Ishikawa (cell line): ENCODE measurements around the gene KHDC1L.

ENCODE experiments used
- CEBPB ChIP-seq: IDR thresholded peaks from 2 replicates; pipeline ENCODE4 v1.6.1; 2012
- CREB1 ChIP-seq: IDR thresholded peaks from 2 replicates; pipeline ENCODE4 v1.6.1; 2012; ENCODE audit warnings: low read depth
- EGR1 ChIP-seq: IDR thresholded peaks from 2 replicates; pipeline ENCODE4 v1.6.1; 2012
- EP300 ChIP-seq: IDR thresholded peaks from 2 replicates; pipeline ENCODE4 v1.6.1; 2012; ENCODE audit warnings: borderline replicate concordance
- FOXM1 ChIP-seq: IDR thresholded peaks from 2 replicates; pipeline ENCODE4 v1.6.1; 2012; ENCODE audit warnings: low read depth, borderline replicate concordance
- RAD21 ChIP-seq: IDR thresholded peaks from 2 replicates; pipeline ENCODE4 v1.6.1; 2012; ENCODE audit warnings: low read depth
- TAF1 ChIP-seq: IDR thresholded peaks from 2 replicates; pipeline ENCODE4 v1.6.1; 2012; ENCODE audit warnings: low read depth, mild to moderate bottlenecking
- TCF12 ChIP-seq: IDR thresholded peaks from 2 replicates; pipeline ENCODE4 v1.6.1; 2012; ENCODE audit warnings: low read depth
- TEAD4 ChIP-seq: IDR thresholded peaks from 2 replicates; pipeline ENCODE4 v1.6.1; 2012
- YY1 ChIP-seq: IDR thresholded peaks from 2 replicates; pipeline ENCODE4 v1.6.1; 2012; ENCODE audit warnings: low read depth
- TF ChIP-seq, protein P1 (sequence below): IDR thresholded peaks from 2 replicates; pipeline ENCODE4 v1.6.1; 2012; ENCODE audit warnings: low read depth, mild to moderate bottlenecking
- TF ChIP-seq, protein P2 (sequence below): IDR thresholded peaks from 2 replicates; pipeline ENCODE4 v1.6.1; 2012

DNA sequence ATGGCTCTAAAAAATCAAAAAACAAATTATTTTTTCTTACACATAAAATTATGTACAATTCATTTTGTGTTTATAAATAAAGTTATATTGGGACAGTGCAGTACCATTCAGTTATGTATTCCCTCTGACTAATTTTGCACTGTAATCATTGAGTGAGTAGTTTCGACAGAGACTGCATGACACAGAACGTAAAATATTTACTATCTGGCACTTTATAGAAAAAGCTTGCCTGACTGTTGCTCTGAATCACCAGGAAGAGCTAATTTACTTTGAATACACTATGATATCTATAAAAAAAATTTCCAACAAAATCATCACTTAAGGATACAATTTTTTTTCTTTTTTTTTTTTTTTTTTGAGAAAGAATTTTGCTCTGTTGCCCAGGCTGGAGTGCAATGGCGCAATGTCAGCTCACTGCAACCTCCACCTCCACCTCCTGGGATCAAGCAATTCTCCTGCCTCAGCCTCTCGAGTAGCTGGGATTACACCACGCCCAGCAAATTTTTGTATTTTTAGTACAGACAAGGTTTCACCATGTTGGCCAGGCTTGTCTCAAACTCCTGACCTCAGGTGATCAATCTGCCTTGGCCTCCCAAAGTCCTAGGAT is 11.0 kb upstream of the KHDC1L start:
- TF ChIP-seq, protein P1, sequence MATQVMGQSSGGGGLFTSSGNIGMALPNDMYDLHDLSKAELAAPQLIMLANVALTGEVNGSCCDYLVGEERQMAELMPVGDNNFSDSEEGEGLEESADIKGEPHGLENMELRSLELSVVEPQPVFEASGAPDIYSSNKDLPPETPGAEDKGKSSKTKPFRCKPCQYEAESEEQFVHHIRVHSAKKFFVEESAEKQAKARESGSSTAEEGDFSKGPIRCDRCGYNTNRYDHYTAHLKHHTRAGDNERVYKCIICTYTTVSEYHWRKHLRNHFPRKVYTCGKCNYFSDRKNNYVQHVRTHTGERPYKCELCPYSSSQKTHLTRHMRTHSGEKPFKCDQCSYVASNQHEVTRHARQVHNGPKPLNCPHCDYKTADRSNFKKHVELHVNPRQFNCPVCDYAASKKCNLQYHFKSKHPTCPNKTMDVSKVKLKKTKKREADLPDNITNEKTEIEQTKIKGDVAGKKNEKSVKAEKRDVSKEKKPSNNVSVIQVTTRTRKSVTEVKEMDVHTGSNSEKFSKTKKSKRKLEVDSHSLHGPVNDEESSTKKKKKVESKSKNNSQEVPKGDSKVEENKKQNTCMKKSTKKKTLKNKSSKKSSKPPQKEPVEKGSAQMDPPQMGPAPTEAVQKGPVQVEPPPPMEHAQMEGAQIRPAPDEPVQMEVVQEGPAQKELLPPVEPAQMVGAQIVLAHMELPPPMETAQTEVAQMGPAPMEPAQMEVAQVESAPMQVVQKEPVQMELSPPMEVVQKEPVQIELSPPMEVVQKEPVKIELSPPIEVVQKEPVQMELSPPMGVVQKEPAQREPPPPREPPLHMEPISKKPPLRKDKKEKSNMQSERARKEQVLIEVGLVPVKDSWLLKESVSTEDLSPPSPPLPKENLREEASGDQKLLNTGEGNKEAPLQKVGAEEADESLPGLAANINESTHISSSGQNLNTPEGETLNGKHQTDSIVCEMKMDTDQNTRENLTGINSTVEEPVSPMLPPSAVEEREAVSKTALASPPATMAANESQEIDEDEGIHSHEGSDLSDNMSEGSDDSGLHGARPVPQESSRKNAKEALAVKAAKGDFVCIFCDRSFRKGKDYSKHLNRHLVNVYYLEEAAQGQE: no peak
- TF ChIP-seq YY1 (no peak), CREB1 (no peak), EP300 (no peak), TAF1 (no peak), RAD21 (no peak), CEBPB (no peak), TEAD4 (no peak), FOXM1 (no peak), TCF12 (no peak), EGR1 (no peak)
- TF ChIP-seq, protein P2, sequence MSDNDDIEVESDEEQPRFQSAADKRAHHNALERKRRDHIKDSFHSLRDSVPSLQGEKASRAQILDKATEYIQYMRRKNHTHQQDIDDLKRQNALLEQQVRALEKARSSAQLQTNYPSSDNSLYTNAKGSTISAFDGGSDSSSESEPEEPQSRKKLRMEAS: no peak
